OCI-M1 (cell line): ENCODE results near the gene MAPKBP1.

Source experiments
- DNase-seq: peaks from one replicate; lab custom pipeline; 2025; lab: John Stamatoyannopoulos, UW

MAPKBP1 gene

GRCh38 chr15:41848631-41849030, 74.3 kb downstream of the MAPKBP1 start:
- DNase-seq, result peak; percentile 44

GRCh38 chr15:41849204-41849603, 74.9 kb downstream of the MAPKBP1 start:
- DNase-seq, result no peak

- no peak for DNase-seq
Measured at GRCh38 chr15:41849861-41850260, 75.6 kb downstream of the MAPKBP1 start.

DNA sequence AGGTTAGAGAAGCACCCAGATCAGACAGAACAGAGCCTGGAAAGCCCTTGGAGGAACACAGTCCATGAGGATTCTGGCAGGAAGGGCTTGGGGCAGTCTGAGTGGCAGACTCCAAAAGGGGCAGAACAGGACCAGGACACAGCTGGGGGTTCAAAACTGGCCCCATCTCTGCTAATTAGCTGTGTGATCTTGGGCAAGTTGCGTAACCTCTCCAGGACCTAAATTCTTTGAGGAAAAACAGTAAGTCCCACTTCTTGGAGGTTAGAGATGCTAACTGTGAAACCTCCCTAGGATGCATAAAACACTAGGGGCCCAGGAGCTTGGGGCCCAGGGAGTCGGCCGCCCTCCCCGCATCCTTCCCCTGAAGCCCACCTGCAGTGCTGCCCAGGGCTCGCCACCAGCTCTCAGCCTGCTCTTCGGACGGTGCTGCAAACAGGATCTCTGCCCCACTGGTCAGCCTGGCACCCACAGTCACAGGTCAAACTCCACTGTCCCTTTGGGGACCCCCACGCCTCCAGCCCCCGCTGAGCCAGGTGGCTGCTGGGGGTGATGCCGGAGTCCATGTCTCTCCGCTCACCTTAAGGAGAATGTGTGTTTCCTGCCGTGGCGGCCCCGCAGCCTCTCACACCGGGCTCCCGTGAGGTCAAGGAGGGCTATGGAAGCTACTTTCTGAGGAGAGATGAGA, 76.3 kb downstream of the MAPKBP1 start:
- no peak for DNase-seq

DNA sequence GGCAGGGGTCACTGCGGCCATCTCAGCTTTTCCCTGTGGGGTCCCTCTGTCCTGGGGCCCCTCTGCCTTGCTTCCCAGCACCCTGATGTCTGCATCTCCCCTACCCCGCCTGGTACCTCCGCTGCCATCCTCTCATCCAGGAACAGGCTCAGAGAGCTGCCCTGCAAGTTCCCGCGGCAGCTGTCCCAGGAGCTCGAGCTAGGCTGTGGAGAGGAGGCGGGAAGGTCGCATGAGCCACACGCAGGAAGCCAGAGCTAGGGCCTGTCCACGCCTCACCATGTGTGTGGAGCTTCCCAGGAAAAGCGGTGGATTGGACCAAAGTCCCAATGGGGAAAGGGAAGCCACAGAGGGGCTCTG, 76.9 kb downstream of the MAPKBP1 start:
- DNase-seq, result no peak

DNA sequence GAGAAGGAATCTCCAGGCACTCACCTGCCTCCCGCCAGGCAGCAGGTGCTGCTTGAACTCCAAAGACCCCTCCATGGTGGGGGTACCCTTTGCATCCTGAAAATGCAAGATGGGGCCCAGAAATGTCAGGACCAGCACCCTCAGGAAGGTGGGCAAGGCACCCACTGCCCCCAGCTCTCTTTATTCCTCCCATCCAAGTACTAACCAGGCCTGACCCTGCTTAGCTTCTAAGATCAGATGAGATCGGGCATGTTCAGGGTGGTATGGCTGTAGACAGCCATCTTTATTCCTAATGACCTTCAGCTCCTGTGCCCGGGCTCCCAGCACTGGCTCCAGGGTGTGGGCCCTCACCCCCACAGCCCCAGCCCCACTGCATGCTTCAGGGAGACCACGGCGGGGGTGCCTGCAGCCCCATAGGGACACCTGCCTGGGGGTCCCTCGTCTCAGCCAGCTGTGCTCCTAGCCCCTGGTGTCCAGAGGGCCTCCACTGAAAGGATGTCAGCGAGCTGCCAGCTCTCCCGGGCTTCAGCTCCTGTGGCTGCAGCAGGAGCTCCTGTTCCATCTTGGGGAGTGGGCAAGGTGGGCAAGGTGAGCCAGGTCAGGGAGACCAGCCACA, 77.6 kb downstream of the MAPKBP1 start:
- no peak for DNase-seq

DNA sequence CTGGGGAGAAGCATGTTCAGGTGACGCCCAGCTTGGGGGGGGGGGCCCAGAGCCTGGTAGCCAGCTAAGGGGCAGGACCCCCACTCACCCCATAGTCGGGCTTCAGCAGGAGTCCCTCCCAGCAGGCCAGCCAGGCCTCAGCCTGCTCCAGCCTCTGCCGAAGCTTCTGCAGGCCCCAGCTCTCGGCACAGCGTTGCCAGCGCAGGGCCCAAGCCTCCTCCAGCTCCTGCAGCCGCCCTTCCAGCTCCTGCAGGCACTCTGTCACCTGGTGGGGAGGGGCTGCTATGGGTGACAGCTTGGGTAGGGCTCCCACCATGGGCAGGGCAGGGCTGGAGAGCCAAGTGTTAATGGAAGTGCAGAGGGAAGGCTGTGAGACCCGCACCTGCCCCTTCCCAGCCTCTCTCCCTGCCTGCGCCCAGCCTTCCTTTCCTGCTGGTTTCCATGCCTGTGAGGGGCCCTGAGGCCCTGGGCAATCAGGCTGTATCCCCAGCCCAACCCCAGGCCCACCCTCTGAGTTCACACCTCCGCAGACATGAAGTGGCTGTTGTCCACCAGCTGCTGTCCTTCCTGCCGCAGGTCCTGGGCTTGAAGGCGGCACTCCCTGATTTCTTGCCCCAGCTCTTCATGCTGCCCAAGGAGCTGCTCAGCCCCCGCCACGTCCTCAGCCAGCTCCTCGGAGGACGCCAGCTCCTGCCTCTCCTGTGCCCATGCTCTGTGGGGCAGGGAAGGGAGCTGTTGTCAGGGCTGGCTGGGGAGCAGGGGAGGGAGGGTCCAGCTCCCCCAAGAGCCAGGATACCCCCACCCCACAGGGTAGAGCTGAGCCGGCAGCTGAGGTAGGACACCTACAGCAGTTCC, 78.7 kb downstream of the MAPKBP1 start:
- no peak for DNase-seq

DNA sequence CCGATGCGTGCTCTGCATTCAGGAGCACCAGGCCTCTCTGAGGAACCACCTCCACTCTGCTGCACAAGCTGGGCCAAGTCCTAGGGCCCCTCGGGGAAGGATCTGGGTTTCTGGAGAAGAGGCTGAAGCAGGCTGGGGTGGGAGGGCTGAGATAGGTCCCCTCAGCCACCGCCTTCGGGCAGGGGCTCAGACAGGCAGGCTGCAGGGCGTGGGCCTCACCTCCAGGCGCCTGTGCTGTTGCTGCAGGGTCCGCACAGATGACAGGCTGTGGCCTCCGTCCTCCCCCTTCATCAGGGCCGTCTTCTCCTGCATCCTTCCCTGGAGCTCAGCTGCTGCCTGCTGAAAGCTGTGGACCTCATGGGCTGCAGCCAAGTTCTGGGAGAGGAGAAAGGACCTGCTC, 79.5 kb downstream of the MAPKBP1 start:
- DNase-seq, result no peak

GRCh38 chr15:41854443-41854842, 80.2 kb downstream of the MAPKBP1 start:
- no peak for DNase-seq

- no peak for DNase-seq
Measured at GRCh38 chr15:41855261-41855961, 81.1 kb downstream of the MAPKBP1 start.

GRCh38 chr15:41856262-41856661, 82.0 kb downstream of the MAPKBP1 start:
- no peak for DNase-seq

- DNase-seq, result no peak
Measured at GRCh38 chr15:41856716-41857115, 82.4 kb downstream of the MAPKBP1 start.

DNA sequence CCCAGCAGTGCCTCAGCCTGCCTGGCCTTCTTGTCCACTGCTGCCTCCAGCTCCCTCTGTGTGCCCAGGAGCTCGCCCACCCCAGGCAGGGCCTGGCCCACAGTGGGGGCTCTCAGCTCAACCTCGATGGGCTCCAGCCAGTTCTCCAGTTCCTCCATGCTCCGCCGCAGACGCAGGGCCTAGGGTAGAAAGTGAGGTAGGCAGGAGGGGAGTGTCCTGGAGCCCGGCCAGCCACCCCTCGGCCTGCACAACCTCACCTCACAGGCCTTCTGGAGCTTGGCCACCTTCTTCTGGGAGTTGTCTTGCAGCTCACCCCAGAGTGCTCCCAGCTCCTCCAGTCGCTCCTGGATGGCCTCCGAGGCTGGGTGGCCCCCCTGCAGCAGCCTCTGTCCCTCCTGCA, 83.0 kb downstream of the MAPKBP1 start:
- no peak for DNase-seq

GRCh38 chr15:41858756-41859155, 84.5 kb downstream of the MAPKBP1 start:
- DNase-seq, result no peak

- peak; percentile 31 for DNase-seq
Measured at GRCh38 chr15:41860049-41860828, 86.0 kb downstream of the MAPKBP1 start.

DNA sequence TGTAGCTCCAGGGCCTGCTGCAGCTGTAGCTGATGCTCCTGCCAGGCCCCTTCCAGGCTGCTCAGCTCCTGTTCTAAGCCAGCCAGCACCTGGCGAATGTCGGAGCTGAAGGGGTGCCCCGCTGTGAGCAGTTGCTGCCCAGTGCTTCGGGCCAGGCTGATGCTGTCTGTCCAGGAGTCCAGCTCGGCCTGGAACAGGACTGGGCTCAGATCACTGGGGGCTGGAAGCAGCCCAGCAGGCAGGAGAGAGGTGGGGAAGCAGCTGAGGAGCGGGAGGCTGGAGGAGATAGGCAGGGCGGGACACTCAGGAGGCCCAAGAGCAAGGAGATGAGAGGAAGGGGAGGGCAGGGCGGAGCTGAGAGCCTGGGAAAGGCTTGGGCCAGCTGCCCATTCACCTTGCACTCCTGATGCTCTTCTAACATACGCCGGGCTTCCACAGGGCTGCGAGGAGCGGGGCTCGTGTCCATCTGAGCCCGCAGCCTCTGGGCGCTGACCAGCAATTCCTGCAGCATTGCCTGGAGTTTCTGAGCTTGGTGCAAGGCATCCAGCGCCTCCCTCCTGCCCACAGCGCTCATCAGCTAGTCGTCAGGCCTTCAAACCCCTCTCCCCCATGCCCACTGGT, 87.6 kb downstream of the MAPKBP1 start:
- no peak for DNase-seq

DNA sequence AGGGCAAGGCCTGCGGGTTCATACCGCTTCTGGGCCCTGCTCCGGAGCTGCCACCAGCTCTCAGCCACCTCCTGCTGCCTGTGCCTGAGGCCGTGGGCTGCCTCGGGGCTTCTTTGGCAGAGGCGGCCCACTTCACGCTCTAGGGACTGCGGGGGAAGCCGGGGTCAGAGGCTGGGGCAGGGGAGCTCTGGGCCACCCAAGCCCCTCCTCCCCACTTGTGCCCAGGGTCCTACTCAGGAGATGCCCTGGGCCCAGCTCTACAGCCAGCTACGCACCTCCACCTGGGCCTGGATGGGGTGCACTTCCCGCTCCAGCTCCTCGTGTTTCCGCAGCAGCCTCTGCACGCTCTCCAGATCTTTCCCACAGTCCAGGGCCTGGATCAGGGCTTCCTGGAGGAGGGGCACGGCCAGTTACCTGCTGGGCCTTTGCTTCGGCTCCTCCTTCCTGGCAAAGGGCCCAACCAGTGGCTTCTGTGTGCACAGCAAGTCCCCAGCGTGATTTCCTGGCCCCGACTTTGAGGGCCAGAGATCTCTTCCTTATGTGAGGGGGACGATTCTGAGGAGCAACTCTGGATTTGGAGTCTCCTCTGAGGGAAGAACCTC, 88.3 kb downstream of the MAPKBP1 start:
- DNase-seq, result no peak

GRCh38 chr15:41865490-41866055, 91.3 kb downstream of the MAPKBP1 start:
- no peak for DNase-seq

DNA sequence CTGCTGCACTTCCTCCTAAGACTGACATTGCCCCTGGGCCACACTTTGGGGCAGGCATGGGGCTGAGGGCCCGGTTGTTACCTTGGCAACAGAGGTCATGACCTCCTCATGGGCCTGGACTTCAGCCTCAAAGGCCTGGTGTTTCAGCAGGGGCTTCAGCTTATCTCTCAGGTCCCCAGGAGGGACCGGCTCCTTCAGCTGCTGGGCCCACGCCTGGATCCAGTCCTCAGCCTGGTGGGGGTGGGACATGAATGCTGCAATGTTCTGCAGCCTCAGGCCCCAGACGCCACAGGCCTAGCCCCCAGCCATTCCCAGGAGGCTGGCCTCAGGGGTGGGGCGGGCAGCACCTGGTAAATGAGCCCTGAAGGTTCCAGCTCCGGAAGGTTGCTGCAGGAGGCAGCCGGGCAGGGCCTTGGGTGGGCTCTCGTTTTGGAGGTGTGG, 92.0 kb downstream of the MAPKBP1 start:
- peak; percentile 7 for DNase-seq

DNA sequence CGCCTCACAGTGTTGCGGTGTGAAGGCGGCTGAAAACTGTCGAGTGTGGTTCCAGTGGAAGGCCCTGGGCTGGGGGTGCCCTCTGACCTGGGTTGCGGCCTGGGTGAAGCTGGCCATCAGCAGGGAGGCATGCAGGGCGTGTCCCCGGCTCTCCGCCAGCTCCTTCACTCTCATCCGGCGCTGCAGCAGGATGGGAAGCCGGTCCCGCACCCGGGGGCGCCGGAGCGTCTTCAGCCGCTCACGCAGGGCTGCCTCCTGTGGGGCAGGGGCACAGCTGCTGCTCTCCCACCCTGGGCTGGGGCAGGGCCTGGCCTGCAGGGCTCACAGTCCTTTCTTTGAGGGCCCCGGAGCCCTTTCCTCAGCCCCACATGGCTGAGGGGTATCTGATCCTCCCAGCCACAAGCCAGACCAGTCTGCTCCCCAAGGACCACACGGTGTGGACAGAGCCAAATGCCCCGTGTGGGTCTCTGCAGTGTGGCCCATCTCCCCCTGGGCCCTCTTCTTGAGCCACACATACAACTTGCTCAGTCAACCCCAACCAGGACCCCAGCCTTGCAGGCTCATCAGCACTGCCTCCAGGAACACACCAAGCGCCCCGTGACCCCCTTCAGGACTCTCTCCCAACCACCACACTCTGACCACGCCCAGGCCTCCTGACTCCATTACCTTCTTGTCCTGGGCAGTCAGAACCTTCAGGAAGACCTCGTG, 92.7 kb downstream of the MAPKBP1 start:
- no peak for DNase-seq
